GM12873 (cell line): ENCODE data around the gene TMOD1.

Source experiments
- TF ChIP-seq, protein P1 (sequence below): IDR thresholded peaks from 2 replicates; pipeline ENCODE4 v1.5.1; 2012; ENCODE audit warnings: low read depth, mild to moderate bottlenecking, moderate library complexity, low read length, control low read depth; ENCODE audit not compliant: insufficient read depth; ENCODE audit errors: missing control alignments

The TMOD1 gene

DNA sequence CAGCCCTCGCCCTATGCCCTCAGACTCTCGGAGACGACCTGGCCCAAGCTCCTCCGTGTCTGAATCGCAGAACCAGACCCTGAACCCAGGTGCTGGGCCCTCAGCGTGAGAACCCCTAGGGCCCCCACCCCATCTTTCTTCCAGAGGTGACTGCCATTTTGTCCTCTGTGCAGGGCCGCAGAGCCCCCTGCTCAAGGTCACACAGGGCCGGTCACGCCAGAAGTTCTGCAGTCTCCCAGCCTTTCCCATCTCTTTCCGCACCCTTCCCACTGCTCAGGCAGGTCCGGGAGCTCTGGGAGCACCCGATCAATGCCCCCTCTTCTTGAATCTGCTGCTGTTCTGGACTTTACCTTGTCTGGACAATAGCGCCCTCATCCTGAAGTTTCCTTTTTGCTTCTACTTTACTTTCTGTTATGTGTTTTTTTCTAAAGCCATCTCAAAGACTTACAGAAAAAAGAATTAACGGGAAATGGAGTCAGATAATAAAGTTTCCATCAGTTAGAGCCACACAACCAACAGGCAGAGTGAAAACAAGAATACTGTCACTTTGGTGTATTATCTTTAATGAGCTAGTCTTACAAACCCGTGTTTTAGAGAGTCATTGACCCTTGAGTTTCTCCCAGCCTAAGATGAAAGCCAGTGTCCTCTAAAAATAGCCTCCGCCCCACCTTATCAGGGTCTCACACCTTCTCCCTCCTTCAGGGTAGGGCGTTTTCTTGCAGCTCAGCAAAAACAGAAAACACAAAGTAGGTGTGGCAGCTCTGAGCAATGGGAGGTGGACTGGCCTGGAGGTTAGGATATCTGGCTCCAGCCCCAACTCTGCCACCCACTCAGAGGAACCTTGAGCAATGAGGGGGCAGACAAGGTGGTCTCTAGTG lies 1.8 kb downstream of the TMOD1 start:
- TF ChIP-seq, protein P1, sequence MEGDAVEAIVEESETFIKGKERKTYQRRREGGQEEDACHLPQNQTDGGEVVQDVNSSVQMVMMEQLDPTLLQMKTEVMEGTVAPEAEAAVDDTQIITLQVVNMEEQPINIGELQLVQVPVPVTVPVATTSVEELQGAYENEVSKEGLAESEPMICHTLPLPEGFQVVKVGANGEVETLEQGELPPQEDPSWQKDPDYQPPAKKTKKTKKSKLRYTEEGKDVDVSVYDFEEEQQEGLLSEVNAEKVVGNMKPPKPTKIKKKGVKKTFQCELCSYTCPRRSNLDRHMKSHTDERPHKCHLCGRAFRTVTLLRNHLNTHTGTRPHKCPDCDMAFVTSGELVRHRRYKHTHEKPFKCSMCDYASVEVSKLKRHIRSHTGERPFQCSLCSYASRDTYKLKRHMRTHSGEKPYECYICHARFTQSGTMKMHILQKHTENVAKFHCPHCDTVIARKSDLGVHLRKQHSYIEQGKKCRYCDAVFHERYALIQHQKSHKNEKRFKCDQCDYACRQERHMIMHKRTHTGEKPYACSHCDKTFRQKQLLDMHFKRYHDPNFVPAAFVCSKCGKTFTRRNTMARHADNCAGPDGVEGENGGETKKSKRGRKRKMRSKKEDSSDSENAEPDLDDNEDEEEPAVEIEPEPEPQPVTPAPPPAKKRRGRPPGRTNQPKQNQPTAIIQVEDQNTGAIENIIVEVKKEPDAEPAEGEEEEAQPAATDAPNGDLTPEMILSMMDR, result peak; percentile 15

DNA sequence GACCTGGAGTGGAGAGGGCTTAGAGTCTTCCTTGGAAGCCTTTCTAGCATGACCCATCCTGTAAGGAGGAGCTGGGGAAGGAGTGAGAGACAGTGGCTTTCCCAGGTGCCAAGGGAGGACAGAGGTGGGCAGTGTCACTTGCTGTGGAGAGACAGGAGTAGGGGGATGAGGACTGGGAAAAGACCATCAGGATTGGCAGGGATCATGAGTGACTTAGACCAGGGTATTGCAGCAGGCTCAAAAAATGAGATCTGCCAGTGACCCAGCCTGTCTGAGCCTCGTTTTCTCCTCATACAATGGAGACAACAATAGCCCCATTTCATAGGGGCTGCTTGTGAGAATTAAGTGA lies 2.4 kb downstream of the TMOD1 start:
- TF ChIP-seq, protein P1, result no peak

DNA sequence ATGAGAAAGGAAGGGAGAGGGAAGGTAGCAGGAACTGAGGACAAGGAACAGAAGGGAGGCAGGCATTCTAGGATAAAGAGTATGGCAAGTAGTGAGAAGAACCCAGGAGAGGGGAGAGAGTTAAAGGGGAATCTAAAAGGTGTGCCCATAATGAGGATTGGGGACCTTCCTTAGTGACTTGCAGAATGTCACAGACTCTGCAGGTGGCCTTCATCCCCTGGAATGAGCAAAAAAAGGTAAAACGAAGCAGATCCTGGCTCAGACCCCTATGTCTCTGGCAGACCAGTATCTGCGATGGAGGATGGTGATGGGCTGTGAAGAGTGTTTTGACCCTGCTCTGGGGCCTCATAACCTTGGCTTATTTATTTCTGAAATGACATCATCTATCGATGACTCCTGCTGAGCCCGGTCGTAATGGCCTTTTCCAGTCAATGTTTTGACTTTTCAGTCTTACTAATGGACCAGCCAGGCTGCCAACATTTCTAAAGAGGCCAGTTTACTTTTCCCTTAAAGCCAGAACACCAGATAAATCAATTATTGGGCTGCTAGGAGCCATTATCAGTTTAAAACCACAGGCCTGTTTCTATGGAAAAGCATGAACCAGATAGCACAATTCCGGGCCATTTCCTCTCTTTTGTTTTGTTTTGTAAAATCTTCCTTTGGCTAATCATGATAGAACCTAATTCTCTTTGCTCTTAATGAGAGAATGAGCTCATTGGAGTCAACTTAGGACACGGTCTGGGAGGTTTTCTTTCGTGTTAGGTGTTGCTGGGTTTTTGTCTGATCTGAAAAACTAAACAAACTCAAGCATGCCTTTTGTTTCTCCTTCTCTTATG lies 3.1 kb downstream of the TMOD1 start:
- TF ChIP-seq, protein P1, result no peak

DNA sequence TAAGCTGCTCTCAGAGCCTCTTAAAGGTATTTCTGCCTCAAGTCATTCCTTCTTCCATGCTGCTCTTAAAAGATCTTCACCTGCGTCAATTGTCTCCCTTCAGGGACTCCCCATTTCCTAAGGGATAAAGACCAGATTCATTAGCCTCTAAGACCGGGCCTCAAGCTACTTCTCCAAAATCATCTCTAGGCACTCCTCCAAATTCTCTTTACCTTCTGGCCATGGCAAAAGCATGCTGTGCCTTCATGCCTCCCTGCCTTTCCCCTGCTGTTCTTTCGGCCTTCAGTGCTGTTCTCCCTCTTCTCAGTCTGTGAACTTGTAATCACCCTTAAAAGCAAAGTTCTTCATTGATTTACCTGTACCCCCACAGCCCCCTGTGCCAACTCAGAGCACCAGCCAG lies 4.4 kb downstream of the TMOD1 start:
- TF ChIP-seq, protein P1, result no peak

DNA sequence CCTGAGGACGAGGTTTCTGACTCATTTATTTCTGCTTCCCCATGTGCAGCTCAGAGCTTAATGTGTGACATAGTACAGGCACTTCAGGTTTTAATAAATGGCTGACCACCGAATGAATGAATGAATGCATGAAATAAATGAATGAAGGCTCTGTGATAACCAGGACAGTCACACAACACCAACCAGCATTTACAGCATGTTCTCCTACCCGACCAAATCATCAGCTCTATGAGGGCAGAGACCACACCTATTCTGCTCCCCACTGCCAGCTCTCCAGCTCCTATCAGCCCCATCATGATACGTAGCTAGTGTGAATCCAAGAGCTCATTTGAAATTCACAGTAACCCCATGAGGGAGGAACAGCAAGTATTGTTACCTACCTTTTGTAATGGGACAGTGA lies 4.8 kb downstream of the TMOD1 start:
- TF ChIP-seq, protein P1, result no peak

DNA sequence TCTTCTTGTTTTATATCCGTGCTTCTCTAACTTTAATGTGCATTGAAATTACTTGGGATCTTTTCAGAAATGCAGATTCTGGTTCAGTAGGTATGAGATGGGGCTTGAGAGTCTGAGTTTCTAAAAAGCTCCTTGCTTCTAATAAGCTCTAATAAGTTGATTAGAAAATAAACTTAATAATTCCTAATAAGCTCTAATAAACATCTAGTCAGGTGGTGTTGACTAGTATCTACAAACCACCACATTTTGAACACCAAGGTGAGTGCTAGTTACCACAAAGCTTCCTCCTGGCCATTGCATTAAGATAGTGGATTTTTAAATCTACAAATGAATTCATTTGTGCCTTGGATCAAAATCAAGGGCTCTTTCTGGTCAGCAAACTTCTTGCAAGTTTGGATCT lies 5.3 kb downstream of the TMOD1 start:
- TF ChIP-seq, protein P1, result no peak

DNA sequence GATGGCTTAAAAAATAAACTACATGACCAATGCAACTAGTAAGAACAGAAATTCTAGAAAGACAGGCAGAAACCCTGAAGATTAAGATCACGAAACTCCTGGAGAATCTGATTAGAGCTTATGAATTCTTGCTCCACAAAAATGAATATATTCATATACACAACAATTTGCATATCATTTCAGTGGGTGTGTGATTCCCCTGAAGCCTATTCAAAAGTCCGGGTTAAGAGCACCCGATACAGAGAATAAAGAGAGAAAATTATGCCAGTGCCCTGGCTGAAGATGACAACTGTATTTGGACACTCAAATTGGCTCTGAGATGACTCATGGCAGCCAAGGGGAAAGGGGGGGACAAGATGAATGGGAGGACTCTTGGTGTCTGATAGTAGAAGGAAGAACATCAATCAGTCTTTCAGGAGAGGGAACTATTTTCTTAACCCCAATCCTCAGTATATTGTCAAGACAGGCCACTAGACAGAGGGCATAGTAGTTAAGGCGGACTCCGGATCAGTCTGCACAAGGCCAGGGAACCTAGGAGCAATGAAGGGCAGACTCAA lies 6.0 kb downstream of the TMOD1 start:
- TF ChIP-seq, protein P1, result no peak
